IMR-90 (cell line): ENCODE results near the gene S100A6. TPM values are rescaled to one million over a fixed set of nuclear protein-coding genes. Genes with fewer than 3 reads are reported as not detected.
"Not testable (repeated sequence)": the region's sequence is repeated elsewhere in the genome, so short reads cannot be mapped to it uniquely, and the experiment has no call there.

Experiments used
- ATAC-seq: fragments of 200-7000 bp; cut with Tn5 transposase; 2 replicates; pipeline ENCODE4 v1.9.1; 2020; ENCODE audit warnings: low read depth, mild to moderate bottlenecking, moderate library complexity
- BruUV-seq: library from RNA; stranded (reverse); fragments of 400-500 nt; replicated peaks from 2 replicates; lab custom pipeline; 2021; lab: Mats Ljungman, UMichigan
- CTCF ChIA-PET: fragments of 300-600 bp; formaldehyde crosslinking; extraction: SDS; loops from one replicate; lab custom pipeline; 2021; ENCODE audit warnings: antibody characterized with exemption; lab: Yijun Ruan, JAX
- POLR2A ChIA-PET: fragments of 300-600 bp; sonication (Branson Sonifier 250); formaldehyde crosslinking; loops from one replicate; lab custom pipeline; 2022; ENCODE audit warnings: antibody characterized with exemption; ENCODE audit not compliant: unreplicated experiment; lab: Charles Lee
- DNase-seq: peaks from one replicate; pipeline ENCODE4 v3.0.0; 2013
- H2AFZ ChIP-seq: replicated peaks from 2 replicates; pipeline ENCODE3; 2013; ENCODE audit warnings: low read length, mild to moderate bottlenecking; ENCODE audit not compliant: poor library complexity
- H2AK5ac ChIP-seq: 2 replicates; pipeline ENCODE4 v1.6.1; 2013; ENCODE audit warnings: low read depth, low read length, inconsistent platforms
- H2AK9ac ChIP-seq: replicated peaks from 2 replicates; pipeline ENCODE3; 2013; ENCODE audit warnings: mild to moderate bottlenecking, low read depth, low read length, moderate library complexity; ENCODE audit not compliant: poor library complexity
- H2BK120ac ChIP-seq: 2 replicates; pipeline ENCODE4 v1.6.1; 2013; ENCODE audit warnings: low read depth, low read length, inconsistent platforms
- H2BK15ac ChIP-seq: 3 replicates; pipeline ENCODE4 v1.6.1; 2013; ENCODE audit warnings: low read depth, low read length, inconsistent platforms
- H2BK20ac ChIP-seq: 2 replicates; pipeline ENCODE4 v1.6.1; 2013; ENCODE audit warnings: low read depth, mild to moderate bottlenecking, inconsistent platforms, low read length, moderate library complexity
- H2BK5ac ChIP-seq: 2 replicates; pipeline ENCODE4 v1.6.1; 2013; ENCODE audit warnings: mild to moderate bottlenecking, low read depth, low read length, inconsistent platforms; ENCODE audit not compliant: poor library complexity, severe bottlenecking
- H3K14ac ChIP-seq: replicated peaks from 2 replicates; pipeline ENCODE4 v1.6.1; 2013; ENCODE audit warnings: low read depth, low read length, inconsistent platforms
- H3K18ac ChIP-seq: 2 replicates; pipeline ENCODE4 v1.6.1; 2013; ENCODE audit warnings: low read depth, low read length, control low read depth
- H3K23ac ChIP-seq: 2 replicates; pipeline ENCODE4 v1.6.1; 2013; ENCODE audit warnings: low read depth, low read length, inconsistent platforms
- H3K27ac ChIP-seq: 2 replicates; pipeline ENCODE4 v1.5.1; 2013; ENCODE audit warnings: mild to moderate bottlenecking, control low read depth, low read length; ENCODE audit not compliant: insufficient read depth
- H3K27me3 ChIP-seq: 2 replicates; pipeline ENCODE4 v1.6.1; 2013; ENCODE audit warnings: low read length; ENCODE audit not compliant: control insufficient read depth, insufficient read depth
- H3K36me3 ChIP-seq: 2 replicates; pipeline ENCODE4 v1.6.1; 2013; ENCODE audit warnings: low read length, mixed read lengths; ENCODE audit not compliant: control insufficient read depth, insufficient read depth
- H3K4ac ChIP-seq: 2 replicates; pipeline ENCODE4 v1.6.1; 2013; ENCODE audit warnings: low read depth, low read length, inconsistent platforms
- H3K4me1 ChIP-seq: 2 replicates; pipeline ENCODE4 v1.6.1; 2013; ENCODE audit warnings: low read length, mixed read lengths; ENCODE audit not compliant: control insufficient read depth, insufficient read depth
- H3K4me2 ChIP-seq: 2 replicates; pipeline ENCODE4 v1.6.1; 2013; ENCODE audit warnings: low read depth, mild to moderate bottlenecking, control low read depth, low read length, moderate library complexity
- H3K4me3 ChIP-seq: 2 replicates; pipeline ENCODE4 v1.5.1; 2013; ENCODE audit warnings: low read depth, mild to moderate bottlenecking, control low read depth, low read length, moderate library complexity; ENCODE audit not compliant: insufficient read depth
- H3K56ac ChIP-seq: 2 replicates; pipeline ENCODE4 v1.6.1; 2013; ENCODE audit warnings: low read length, inconsistent platforms; ENCODE audit not compliant: insufficient read depth; ENCODE audit errors: extremely low read depth
- H3K79me1 ChIP-seq, 2 experiments: 2 replicates each; pipeline ENCODE4 v1.6.1; 2013; ENCODE audit warnings: low read length in 2 of 2, inconsistent platforms in 1 of 2, low read depth in 1 of 2
- H3K9ac ChIP-seq: 2 replicates; pipeline ENCODE4 v1.6.1; 2013; ENCODE audit warnings: low read depth, low read length, control low read depth
- H3K9me1 ChIP-seq: 2 replicates; pipeline ENCODE4 v1.6.1; 2013; ENCODE audit warnings: low read length, inconsistent platforms; ENCODE audit not compliant: insufficient read depth
- H3K9me3 ChIP-seq: 2 replicates; pipeline ENCODE4 v1.6.1; 2013; ENCODE audit warnings: low read length; ENCODE audit not compliant: control insufficient read depth, insufficient read depth
- H4K20me1 ChIP-seq: 2 replicates; pipeline ENCODE4 v1.6.1; 2013; ENCODE audit warnings: low read length, inconsistent platforms; ENCODE audit not compliant: insufficient read depth
- H4K5ac ChIP-seq: 2 replicates; pipeline ENCODE4 v1.6.1; 2013; ENCODE audit warnings: mild to moderate bottlenecking, low read depth, low read length, control low read depth
- H4K8ac ChIP-seq, 2 experiments: 2 replicates each; pipeline ENCODE4 v1.6.1; 2013; ENCODE audit warnings: low read depth in 2 of 2, low read length in 2 of 2, control low read depth in 1 of 2, inconsistent platforms in 1 of 2
- H4K91ac ChIP-seq: 2 replicates; pipeline ENCODE4 v1.6.1; 2013; ENCODE audit warnings: low read depth, low read length, inconsistent platforms; ENCODE audit not compliant: insufficient read depth
- WGBS, 2 experiments: methylation state at CpG; one replicate each; pipeline versions ENCODE4 v1.1.5 to v1.1.7; 2013; ENCODE audit warnings: missing lambda C conversion rate in 2 of 2; ENCODE audit not compliant: insufficient read length in 1 of 2; ENCODE audit errors: extremely low coverage in 2 of 2; 5-methylcytosine and 5-hydroxymethylcytosine counted together
- dilution Hi-C: fragments of 300-500 bp; cut with HindIII; formaldehyde crosslinking; loops from one replicate; pipeline ENCODE4 v1.14.3; 2018; ENCODE audit warnings: low sequenced_read_pairs; ENCODE audit not compliant: unreplicated experiment
- in situ Hi-C: fragments of 300-500 bp; cut with MboI; formaldehyde crosslinking; loops from 3 replicates; pipeline ENCODE4 v1.14.3; 2019; ENCODE audit warnings: low sequenced_read_pairs, inconsistent platforms, mixed read lengths
- intact Hi-C: fragments of 100-400 bp; cut with micrococcal nuclease; formaldehyde crosslinking; loops from 2 replicates; pipeline ENCODE4 v1.10.0; 2022
- polyA plus RNA-seq, 3 experiments: library from polyadenylated mRNA; depleted of rRNA; stranded (reverse); fragments of >200 nt; gene quantifications; 2 replicates each; pipeline ENCODE4 v1.2.3, GENCODE V29; 2012; ENCODE audit warnings: low replicate concordance in 1 of 3
- total RNA-seq: library from RNA; depleted of rRNA; stranded (reverse); fragments of >200 nt; gene quantifications from 2 replicates; pipeline ENCODE4 v1.2.3, GENCODE V29; 2012

S100A6 gene
- total and polyA plus RNA-seq, 2 of the 4 experiments (the other 2 are of a cell fraction) = 373 to 1,755 TPM

- H3K14ac ChIP-seq, H3K79me1 ChIP-seq, dilution Hi-C loops, H3K27ac ChIP-seq, DNase-seq, H3K9ac ChIP-seq, intact Hi-C loops, H2AK5ac ChIP-seq, H3K9me1 ChIP-seq, H2AFZ ChIP-seq, H2BK20ac ChIP-seq, H3K4me2 ChIP-seq, POLR2A ChIA-PET, H3K4me3 ChIP-seq, H3K4me1 ChIP-seq, H4K8ac ChIP-seq, H2AK9ac ChIP-seq, H3K4ac ChIP-seq, BruUV-seq, H4K91ac ChIP-seq, CTCF ChIA-PET, H3K23ac ChIP-seq, H3K27me3 ChIP-seq, H2BK5ac ChIP-seq, H2BK120ac ChIP-seq, H4K5ac ChIP-seq, H4K20me1 ChIP-seq, H3K36me3 ChIP-seq, H3K9me3 ChIP-seq, H3K56ac ChIP-seq, H2BK15ac ChIP-seq, H3K18ac ChIP-seq, in situ Hi-C loops, ATAC-seq: not testable (repeated sequence)
- WGBS, 2 experiments = 95% methylated on average over 6 of the region's 34 CpGs; no CpG with 5 or more reads in 1 of the 2 experiments
Observed at GRCh38 chr1:153582836-153583235, 47.0 kb upstream of the S100A6 start.
